Femur (tissue), 1 donor: ENCODE measurements around the gene KCNH2.

Experiments
- DNase-seq: peaks from one replicate; pipeline ENCODE4 v3.0.0-alpha.2; 2017

The KCNH2 gene

DNA sequence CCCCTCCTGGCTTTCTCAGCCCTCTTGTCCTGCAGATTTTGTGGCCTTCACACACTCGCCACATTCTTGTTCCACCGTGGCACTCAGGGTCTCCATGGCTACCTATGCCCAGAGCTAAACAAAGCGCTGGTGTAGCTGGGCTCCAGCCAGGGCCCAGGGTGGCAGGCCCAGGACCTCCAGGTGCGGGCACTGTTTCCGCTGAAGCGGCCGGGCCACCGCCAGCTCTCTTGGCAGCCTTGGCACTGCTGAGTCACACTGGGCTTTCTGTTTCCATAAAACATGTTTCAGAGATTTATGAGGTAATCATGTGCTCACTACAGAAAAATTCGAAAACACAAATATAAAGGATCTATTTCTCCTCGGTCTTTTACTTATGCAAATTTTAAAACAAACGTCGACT is 74.5 kb downstream of the KCNH2 start:
- peak; percentile 56 for DNase-seq

DNA sequence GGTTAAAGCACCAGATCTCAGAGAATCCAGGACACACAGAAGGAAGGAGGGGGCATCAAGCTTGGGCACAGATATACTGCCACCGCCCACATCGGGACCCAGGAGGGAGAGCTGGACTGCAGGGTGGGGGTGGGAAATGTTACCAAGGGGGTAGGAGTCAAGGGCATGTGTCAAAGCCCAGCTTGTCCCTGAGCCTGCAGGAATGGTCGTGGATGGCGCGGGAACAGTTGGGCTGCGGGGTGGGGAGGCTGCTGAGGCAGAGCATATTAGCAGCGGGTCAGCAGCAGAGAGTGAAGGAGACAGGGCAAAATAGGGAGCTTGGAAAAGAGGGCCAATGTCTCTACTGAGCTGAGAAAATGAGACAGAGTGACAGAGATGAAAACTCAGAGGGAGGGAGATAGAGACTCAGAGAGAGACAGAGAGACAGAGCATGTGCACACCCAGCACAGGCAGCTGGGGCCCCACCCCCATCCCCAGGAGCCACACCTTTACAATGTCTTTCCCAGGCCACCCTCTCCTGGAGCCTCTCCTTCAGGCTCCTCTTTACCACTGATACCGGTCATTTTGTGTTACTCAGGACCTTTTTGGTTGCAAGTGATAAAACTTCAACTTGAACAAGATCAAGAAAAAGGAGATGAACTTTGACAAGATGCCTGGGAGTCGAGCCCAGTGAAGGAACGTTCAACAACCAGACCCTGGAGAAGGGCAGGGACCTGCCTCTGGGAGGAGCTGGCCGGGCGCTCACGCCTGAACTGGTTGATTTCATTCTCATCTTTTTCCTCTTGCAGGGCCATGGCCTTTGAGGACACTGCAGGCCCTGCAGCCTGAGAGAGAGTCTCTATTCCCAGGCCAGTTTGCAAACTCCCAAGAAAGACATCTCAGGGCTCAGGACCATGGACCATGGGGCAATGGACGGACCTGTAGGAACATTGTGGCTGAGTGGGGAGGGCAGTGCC is 75.8 kb downstream of the KCNH2 start:
- DNase-seq: no peak

DNA sequence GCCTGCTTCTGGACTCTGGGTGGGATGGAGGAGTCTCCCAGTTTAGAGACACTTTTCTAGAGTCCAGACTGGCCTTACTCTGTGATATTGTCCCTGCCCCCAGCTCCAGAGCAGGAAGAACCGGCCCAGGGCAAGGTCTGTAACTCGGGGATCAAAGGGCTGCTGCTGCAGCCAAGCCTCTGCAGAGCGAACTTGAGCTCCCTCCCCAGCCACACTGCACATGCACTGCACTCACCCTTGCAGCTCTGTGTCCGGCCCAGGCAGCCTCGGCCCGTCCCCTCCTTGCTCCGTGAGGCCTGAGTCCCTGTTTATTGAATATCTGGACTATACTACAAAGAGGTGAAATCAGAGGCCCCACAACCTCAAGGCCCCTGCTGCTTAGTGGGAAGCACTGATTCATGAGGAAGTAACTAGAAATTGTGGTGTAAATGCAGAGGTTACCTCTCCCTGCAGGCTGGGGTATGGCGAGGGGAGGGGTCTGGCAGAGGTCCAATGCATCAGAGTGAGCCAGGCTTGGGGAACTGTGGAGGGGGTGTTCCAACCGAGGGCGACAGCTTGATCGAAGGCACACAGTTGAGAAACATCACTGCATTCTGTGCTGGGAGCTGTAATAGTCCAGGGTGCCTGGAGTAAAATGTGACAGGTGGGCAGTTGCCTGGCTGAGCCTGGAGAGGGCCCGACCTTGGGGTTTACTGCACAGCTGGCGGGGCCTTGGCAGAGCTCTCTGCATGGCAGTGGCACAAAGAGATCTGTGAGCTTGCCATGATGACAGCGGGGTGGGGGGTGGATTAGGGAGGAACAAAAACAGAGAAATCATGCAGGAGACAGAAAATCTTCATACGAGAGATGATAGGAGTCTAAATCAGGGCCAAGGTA is 76.7 kb downstream of the KCNH2 start:
- DNase-seq: peak; percentile 57

DNA sequence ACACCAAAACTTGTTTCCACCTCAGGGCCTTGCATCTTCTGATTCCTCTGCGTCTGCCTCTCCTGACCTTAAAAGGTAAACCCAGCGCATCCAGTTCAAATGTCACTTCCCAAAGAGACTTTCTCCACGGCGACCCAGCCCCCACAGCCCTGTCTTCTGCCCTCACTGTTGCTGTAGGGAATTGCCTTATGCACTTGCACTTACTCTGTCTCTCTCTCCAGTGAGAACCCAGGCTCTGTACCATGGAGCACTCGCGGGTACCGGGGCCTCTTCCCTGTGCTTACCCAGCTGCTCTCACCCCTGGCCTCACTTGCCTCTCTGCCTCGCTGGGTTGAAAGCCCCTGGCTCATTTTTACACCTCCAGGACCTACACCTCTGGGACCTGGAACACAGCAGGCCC is 77.4 kb downstream of the KCNH2 start:
- no peak for DNase-seq

DNA sequence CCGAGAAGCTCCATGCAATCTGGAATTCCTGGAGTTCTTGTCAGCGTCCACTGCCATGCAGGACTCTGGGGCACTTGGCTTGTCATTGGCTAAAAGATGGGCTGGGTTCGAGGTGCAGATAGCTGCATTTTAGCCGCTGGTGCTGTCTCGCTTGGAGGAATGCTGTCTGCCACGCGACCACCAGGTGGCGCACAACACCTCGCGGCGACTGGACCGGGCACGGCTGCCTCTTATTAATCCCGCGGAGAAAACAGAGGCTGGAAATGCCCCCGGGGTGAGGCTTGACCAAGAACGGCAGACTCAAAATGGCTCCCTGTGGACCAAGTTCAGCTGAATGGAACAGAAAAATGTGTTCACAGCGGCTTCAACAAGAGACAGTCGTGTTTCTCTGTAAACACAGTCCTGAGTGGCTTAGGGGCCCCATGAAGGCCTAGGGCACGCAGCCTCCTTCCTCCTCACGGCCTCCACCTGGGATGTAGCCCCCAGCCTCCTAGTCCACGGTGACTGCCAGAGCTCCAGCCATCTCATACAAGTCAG is 79.6 kb downstream of the KCNH2 start:
- DNase-seq: peak; percentile 83

DNA sequence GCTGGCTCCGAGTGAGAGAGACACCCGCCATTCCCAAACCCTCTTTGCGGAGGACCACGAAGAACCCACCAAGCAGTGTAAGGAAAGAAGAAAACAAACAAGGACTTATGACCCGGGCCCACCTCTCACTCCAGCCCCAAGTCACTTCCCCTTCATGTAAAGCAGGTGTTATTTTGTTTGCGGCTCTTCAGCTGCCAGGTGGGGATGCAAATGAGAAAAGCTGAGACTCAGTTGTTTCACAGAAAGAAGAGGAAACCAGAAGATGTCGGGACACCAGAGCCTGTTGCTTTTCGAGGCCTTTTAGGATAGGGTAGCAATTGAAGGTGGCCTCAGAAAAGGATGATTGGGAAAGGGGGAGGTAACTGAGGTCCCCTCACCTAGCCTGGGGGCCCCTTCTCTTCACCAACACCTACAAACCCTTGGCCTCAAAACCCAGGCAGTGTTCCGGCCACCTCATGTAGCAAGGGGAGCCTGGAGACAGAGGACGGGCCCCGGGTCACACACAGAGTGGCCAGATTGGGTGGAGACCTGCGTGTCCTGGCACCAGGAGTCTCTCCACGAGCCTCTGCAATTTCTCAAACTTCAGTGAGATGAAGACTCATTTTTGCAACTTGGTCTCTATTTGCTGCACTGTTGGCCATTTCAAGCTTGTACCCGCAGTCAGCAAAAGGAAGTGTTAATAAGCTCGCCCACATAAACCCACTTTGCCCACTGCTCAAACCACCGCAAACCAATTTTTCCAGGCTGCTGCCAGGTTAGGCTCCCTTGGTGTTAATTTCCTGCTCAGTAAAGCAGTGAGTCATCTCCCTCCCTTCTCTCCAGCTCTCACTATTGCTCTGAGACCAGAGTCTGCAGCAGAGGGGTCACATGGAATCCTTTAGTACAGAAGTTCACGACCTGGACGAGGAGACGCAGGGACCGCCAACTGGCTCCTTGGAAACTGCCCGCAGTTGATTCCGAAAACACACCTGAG is 80.3 kb downstream of the KCNH2 start:
- no peak for DNase-seq

DNA sequence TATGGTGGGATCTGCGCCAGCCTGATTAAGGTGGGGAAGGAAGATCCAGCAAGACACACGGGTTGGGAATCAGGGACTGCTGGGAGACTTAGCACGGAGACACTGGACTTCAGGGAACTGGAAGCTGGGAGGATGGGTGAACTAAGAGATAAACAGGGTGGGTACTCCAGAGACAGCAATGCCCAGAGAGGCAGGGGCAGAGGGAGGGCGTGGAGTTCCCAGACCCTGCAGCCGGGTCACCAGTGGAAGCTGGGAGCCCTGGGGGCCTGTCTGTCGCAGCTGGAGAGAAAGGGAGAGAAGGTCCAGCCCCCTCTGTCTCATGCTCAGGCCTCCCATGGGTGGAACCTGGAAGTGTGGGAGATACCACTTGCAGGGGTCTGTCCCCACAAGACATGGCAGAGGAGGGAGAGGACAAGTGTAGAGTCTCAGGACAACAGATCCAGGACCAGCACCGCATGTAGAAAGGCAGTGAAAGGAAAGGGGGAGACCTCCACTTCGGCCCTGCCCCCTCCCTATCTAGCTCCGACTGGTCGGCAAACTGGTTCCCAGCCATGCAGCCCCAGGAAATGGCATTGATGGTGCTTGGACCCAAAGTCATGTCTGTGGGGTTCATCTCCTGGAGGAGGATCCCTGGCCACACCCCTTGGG is 81.4 kb downstream of the KCNH2 start:
- no peak for DNase-seq

DNA sequence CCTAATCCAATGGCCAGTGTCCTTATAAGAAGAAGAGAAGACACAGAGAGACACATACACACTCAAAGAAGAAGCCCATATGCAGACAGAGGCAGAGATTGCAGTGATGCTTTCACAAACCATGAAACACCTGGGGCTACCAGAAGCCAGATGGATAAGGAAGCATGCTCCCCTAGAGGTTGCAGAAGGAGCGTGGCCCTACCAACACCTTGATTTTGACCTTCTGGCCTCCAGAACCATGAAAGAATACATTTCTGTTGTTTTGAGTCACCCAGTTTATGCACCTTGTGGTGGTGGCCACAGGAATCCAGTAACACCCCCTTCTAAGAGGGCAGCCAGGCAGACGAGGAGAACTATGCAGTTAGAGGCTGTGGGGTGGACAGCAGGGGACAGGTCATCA is 82.3 kb downstream of the KCNH2 start:
- no peak for DNase-seq
